ENCODE measurements around the gene LAMA5. TPM values are rescaled to one million over a fixed set of nuclear protein-coding genes. Genes with fewer than 3 reads are reported as not detected.

The LAMA5 gene
- total RNA-seq, 2 donors from 2014 or later: 170 to 272 TPM

DNA sequence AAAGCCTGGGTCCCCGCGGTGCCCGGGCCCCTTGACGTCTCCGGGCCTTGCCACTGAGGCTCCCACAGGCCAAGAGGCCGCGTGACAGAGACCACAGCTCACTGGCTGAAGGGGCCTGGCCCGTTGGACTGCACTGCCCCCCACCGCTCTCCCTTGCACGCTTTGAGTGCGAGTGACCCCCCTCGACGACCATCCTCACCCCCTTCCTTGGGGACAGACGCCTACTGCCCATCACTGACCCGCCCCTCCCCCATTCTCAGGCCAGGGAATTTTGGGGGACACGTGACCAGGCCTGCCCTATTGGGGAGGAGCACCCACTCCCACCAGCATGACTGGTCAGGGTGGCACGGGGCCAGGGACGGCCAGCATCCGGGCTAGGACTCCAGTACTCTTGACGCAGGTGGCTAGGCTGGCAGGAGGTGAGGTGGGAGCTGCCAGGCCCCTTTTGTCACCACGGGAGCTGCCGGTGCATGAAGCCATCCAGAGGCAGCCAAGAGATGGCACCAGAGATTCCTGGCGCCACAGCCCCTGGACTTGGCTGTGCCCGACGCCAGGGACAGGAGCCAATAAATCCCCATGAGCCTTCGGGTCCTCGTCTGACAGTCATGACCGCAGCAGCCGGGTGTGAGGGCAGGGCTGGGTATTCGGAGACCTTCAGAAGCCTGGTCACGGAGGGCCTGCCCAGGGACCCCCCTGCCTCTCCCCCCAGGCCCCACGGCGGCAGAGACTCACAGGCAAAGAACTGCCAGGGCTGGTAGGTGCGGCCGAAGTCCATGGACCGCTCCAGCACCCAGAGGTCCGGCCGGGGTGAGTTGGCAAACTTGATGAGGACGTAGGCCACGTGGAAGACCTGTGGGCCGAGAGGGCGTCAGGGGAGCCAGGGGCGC is 14.5 kb downstream of the LAMA5 start:
- Histone ChIP-seq H3K36me3 (peaks cover 0 to 6% of the 10 kb centered on the region in 2 donors), H3K4me3 (no peak overlapping the region), H3K9me3 (no peaks in the 10 kb centered on the region), H3K4me1 (replicated peaks) (peaks cover 50% of the 10 kb centered on the region), H3K27me3 (replicated peaks; ENCODE audit: insufficient read depth) (no peaks in the 10 kb centered on the region), H3K27ac (peak overlapping the region; percentile 59 to 62)
- 44% methylated on average over 39 of the region's 43 CpGs for WGBS
- DNase-seq (ENCODE audit: low spot score): peak; percentile 93
- intact Hi-C loops (cut with DNase I): loop anchor here (2.0 kb wide), 1 partner anchor 24 kb away; no protein-coding TSS in a partner anchor
- peak; percentile 30 for TF ChIP-seq POLR2A (IDR thresholded peaks at IDR 0.05)
- TF ChIP-seq CTCF (IDR thresholded peaks at IDR 0.05): peak in 3 of 4 experiments; percentile 46 to 66 (median 66)
- TF ChIP-seq POLR2AphosphoS5 (IDR thresholded peaks at IDR 0.05): peak; percentile 93

- intact Hi-C loops (cut with DNase I): loop anchor here (2.0 kb wide), 1 partner anchor 25 kb away; no protein-coding TSS in a partner anchor
- peaks cover 0 to 6% of the 10 kb centered on the region in 2 donors for H3K36me3 ChIP-seq
- H3K4me3 ChIP-seq: no peak overlapping the region
- H3K4me1 ChIP-seq (replicated peaks): peaks cover 41% of the 10 kb centered on the region
- H3K27me3 ChIP-seq (replicated peaks; ENCODE audit: insufficient read depth): no peaks in the 10 kb centered on the region
- no peaks in the 10 kb centered on the region for H3K9me3 ChIP-seq
- WGBS: 85% methylated on average over 60 of the region's 60 CpGs
- no peak for DNase-seq (ENCODE audit: low spot score)
- H3K27ac ChIP-seq: peak overlapping the region; percentile 62 to 65
- no peak for TF ChIP-seq POLR2AphosphoS5 (IDR thresholded peaks at IDR 0.05)
These were observed 15.4 kb downstream of the LAMA5 start for GRCh38 chr20:62351469-62352401.

DNA sequence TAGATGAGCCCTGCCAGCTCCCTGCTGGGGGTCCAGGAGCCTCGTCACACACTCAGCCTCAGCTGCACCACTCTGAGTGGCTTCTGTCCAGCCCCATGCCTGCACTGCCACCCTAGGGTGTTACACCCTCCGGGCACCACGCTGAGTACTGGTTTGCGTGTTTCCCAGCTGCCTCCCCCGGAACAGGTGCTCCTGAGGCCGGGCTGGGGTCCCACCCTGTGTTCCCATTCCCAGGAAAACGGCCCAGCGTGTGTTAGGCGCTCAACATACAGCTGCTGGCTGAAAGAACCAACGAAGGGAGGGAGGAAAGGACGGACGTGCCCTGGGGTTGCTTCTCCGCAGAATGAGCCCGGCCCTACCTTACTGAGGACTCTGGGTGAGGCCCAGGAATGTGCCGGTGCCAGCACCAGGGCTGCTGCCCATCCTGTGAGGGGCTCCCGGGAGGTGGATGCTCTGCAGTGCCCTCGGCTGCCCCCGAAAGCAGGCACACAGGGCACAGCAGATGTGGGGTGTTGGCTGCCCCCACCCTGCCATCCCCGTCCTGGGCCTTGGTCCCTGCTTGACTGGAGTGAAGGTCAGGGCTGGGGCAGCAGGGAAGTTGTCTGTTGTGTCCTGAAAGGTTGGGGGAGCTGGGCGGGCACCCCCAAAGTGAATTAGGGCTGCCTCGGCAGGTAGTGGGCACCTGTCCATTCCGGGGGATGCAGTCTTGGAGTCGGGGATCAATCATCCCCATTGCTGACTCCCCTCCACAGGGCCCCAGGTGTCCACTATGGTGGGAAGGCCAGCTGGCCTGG is 16.3 kb downstream of the LAMA5 start:
- peaks cover 32% of the 10 kb centered on the region for H3K4me1 ChIP-seq (replicated peaks)
- 63% methylated on average over 15 of the region's 23 CpGs for WGBS
- no peak for DNase-seq (ENCODE audit: low spot score)

DNA sequence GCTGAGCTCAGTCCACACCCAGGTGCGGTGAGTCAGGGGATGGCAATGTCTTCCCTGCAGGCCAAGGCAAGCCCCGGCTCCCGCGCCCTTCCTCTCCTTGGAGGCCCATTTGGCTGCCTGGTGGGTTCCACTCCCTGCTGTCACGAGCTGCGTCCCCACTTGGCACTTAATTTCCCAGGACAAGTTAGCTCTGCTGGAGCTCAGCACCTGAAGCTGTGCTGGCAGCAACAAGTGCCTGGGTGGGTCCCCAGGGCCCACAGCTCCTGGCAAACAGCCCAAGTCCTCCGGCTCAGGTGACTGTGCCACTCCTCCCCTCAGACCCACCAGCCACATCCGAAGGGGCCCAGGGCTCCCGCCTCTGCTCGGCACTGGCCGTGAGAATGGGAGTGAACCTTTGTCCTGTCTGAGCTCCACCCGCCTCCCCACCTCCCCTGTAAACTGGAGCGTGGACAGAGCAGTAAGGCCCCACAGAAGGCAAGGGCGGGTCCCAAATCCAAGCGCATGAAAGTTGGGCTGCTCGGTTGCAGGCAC is 16.9 kb downstream of the LAMA5 start:
- peaks cover 0 to 6% of the 10 kb centered on the region in 2 donors for H3K36me3 ChIP-seq
- 53% methylated on average over 12 of the region's 16 CpGs for WGBS

More for the DNA sequence above, 16.3 kb downstream of the LAMA5 start:
- no peaks in the 10 kb centered on the region for H3K9me3 ChIP-seq
- no peak for TF ChIP-seq POLR2AphosphoS5 (IDR thresholded peaks at IDR 0.05)
- no peak for TF ChIP-seq POLR2A (IDR thresholded peaks at IDR 0.05)
- H3K27ac ChIP-seq: peak overlapping the region; percentile 41 to 65
- no peak overlapping the region for H3K4me3 ChIP-seq
- H3K36me3 ChIP-seq: peaks cover 0 to 6% of the 10 kb centered on the region in 2 donors
- H3K27me3 ChIP-seq (replicated peaks; ENCODE audit: insufficient read depth): no peaks in the 10 kb centered on the region
- intact Hi-C loops (cut with DNase I): no loop called here

More for the DNA sequence above, 16.9 kb downstream of the LAMA5 start:
- no peak overlapping the region for H3K4me3 ChIP-seq
- no peaks in the 10 kb centered on the region for H3K27me3 ChIP-seq (replicated peaks; ENCODE audit: insufficient read depth)
- no peaks in the 10 kb centered on the region for H3K9me3 ChIP-seq
- intact Hi-C loops (cut with DNase I): no loop called here
- peak; percentile 90 for DNase-seq (ENCODE audit: low spot score)
- TF ChIP-seq POLR2AphosphoS5 (IDR thresholded peaks at IDR 0.05): peak; percentile 89
- TF ChIP-seq CTCF (IDR thresholded peaks at IDR 0.05): no peak
- no peak for TF ChIP-seq POLR2A (IDR thresholded peaks at IDR 0.05)
- H3K27ac ChIP-seq: peak overlapping the region; percentile 41 to 65
- peaks cover 26% of the 10 kb centered on the region for H3K4me1 ChIP-seq (replicated peaks)

Data from prostate gland (tissue), 2 donors.